Measurements from ENCODE around the gene INAFM2. TPM values are rescaled to one million over a fixed set of nuclear protein-coding genes. Genes with fewer than 3 reads are reported as not detected.

INAFM2 gene
- total and polyA plus RNA-seq, 2 experiments from 2014 or later = 18.1 to 32.7 TPM

DNA sequence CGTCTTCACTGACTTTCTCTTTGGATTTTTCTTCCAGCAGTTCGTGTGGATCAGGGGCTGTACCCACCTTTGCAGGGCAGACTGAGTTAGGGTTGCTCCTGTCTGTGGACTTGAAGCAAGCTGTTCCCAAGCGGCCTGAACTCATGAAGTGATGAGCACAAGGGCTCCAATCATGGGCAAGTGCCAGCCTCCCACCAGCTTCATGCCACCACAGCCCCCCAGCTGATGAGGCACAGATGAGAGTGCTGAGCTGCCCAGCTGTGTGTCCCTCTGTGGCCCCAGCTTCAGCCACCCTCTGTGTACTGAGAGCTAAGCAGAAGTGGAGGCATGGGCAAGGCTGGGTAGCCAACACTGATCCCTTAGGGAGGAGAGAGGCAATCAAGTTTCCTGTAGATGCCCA is 12.5 kb upstream of the INAFM2 start:
- H3K4me1 Mint-ChIP-seq = peaks cover 31% of the 10 kb centered on the region
- Histone ChIP-seq H3K4me3 (no peak overlapping the region), H4K20me1 (replicated peaks; ENCODE audit: insufficient read depth) (no peaks in the 10 kb centered on the region), H3K36me3 (ENCODE audit: insufficient read depth) (no peaks in the 10 kb centered on the region), H3K27ac (ENCODE audit: low read depth) (no peak overlapping the region), H3K4me2 (no peak overlapping the region), H3F3A (replicated peaks; ENCODE audit: low read depth) (0 out of 2 replicates have a peak, but pooled peaks cover 5% of the 10 kb centered on the region), H3K9me2 (ENCODE audit: insufficient read depth) (0 out of 2 replicates have a peak, but pooled peaks cover 8% of the 10 kb centered on the region), H2AFZ (no peak overlapping the region), H3K79me2 (replicated peaks; ENCODE audit: insufficient read depth) (no peaks in the 10 kb centered on the region), H3K27me3 (ENCODE audit: insufficient read depth) (peaks cover 3% of the 10 kb centered on the region; the same call in 1 of the 2 replicates), H3K4me1 (ENCODE audit: insufficient read depth) (peaks cover 29% of the 10 kb centered on the region)
- ATAC-seq (no peak), DNase-seq (ENCODE audit: low spot score) (no peak)
- no peaks in the 10 kb centered on the region for H3K36me3 Mint-ChIP-seq (ENCODE audit: low read depth)
- H3K4me3 Mint-ChIP-seq = no peak overlapping the region
- TF ChIP-seq JUNB (IDR thresholded peaks at IDR 0.05; ENCODE audit: unreplicated experiment) = no peak
- no peak for TF ChIP-seq STAT1 (IDR thresholded peaks at IDR 0.05; ENCODE audit: unreplicated experiment)
- TF ChIP-seq, protein P1, sequence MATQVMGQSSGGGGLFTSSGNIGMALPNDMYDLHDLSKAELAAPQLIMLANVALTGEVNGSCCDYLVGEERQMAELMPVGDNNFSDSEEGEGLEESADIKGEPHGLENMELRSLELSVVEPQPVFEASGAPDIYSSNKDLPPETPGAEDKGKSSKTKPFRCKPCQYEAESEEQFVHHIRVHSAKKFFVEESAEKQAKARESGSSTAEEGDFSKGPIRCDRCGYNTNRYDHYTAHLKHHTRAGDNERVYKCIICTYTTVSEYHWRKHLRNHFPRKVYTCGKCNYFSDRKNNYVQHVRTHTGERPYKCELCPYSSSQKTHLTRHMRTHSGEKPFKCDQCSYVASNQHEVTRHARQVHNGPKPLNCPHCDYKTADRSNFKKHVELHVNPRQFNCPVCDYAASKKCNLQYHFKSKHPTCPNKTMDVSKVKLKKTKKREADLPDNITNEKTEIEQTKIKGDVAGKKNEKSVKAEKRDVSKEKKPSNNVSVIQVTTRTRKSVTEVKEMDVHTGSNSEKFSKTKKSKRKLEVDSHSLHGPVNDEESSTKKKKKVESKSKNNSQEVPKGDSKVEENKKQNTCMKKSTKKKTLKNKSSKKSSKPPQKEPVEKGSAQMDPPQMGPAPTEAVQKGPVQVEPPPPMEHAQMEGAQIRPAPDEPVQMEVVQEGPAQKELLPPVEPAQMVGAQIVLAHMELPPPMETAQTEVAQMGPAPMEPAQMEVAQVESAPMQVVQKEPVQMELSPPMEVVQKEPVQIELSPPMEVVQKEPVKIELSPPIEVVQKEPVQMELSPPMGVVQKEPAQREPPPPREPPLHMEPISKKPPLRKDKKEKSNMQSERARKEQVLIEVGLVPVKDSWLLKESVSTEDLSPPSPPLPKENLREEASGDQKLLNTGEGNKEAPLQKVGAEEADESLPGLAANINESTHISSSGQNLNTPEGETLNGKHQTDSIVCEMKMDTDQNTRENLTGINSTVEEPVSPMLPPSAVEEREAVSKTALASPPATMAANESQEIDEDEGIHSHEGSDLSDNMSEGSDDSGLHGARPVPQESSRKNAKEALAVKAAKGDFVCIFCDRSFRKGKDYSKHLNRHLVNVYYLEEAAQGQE (IDR thresholded peaks at IDR 0.05; ENCODE audit: unreplicated experiment) = no peak
- no peak for TF ChIP-seq ZNF331 (CRISPR knock-in tag; IDR thresholded peaks at IDR 0.05; ENCODE audit: low read depth)
- TF ChIP-seq, protein P2, sequence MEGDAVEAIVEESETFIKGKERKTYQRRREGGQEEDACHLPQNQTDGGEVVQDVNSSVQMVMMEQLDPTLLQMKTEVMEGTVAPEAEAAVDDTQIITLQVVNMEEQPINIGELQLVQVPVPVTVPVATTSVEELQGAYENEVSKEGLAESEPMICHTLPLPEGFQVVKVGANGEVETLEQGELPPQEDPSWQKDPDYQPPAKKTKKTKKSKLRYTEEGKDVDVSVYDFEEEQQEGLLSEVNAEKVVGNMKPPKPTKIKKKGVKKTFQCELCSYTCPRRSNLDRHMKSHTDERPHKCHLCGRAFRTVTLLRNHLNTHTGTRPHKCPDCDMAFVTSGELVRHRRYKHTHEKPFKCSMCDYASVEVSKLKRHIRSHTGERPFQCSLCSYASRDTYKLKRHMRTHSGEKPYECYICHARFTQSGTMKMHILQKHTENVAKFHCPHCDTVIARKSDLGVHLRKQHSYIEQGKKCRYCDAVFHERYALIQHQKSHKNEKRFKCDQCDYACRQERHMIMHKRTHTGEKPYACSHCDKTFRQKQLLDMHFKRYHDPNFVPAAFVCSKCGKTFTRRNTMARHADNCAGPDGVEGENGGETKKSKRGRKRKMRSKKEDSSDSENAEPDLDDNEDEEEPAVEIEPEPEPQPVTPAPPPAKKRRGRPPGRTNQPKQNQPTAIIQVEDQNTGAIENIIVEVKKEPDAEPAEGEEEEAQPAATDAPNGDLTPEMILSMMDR (conservative IDR thresholded peaks at IDR 0.05; ENCODE audit: low read depth in 2 of 2) = no peak
- TF ChIP-seq EZH2phosphoT487 (IDR thresholded peaks at IDR 0.05; ENCODE audit: unreplicated experiment) = no peak
- no peak for TF ChIP-seq NANOG (IDR thresholded peaks at IDR 0.05; ENCODE audit: borderline replicate concordance)
- TF ChIP-seq, protein P3, sequence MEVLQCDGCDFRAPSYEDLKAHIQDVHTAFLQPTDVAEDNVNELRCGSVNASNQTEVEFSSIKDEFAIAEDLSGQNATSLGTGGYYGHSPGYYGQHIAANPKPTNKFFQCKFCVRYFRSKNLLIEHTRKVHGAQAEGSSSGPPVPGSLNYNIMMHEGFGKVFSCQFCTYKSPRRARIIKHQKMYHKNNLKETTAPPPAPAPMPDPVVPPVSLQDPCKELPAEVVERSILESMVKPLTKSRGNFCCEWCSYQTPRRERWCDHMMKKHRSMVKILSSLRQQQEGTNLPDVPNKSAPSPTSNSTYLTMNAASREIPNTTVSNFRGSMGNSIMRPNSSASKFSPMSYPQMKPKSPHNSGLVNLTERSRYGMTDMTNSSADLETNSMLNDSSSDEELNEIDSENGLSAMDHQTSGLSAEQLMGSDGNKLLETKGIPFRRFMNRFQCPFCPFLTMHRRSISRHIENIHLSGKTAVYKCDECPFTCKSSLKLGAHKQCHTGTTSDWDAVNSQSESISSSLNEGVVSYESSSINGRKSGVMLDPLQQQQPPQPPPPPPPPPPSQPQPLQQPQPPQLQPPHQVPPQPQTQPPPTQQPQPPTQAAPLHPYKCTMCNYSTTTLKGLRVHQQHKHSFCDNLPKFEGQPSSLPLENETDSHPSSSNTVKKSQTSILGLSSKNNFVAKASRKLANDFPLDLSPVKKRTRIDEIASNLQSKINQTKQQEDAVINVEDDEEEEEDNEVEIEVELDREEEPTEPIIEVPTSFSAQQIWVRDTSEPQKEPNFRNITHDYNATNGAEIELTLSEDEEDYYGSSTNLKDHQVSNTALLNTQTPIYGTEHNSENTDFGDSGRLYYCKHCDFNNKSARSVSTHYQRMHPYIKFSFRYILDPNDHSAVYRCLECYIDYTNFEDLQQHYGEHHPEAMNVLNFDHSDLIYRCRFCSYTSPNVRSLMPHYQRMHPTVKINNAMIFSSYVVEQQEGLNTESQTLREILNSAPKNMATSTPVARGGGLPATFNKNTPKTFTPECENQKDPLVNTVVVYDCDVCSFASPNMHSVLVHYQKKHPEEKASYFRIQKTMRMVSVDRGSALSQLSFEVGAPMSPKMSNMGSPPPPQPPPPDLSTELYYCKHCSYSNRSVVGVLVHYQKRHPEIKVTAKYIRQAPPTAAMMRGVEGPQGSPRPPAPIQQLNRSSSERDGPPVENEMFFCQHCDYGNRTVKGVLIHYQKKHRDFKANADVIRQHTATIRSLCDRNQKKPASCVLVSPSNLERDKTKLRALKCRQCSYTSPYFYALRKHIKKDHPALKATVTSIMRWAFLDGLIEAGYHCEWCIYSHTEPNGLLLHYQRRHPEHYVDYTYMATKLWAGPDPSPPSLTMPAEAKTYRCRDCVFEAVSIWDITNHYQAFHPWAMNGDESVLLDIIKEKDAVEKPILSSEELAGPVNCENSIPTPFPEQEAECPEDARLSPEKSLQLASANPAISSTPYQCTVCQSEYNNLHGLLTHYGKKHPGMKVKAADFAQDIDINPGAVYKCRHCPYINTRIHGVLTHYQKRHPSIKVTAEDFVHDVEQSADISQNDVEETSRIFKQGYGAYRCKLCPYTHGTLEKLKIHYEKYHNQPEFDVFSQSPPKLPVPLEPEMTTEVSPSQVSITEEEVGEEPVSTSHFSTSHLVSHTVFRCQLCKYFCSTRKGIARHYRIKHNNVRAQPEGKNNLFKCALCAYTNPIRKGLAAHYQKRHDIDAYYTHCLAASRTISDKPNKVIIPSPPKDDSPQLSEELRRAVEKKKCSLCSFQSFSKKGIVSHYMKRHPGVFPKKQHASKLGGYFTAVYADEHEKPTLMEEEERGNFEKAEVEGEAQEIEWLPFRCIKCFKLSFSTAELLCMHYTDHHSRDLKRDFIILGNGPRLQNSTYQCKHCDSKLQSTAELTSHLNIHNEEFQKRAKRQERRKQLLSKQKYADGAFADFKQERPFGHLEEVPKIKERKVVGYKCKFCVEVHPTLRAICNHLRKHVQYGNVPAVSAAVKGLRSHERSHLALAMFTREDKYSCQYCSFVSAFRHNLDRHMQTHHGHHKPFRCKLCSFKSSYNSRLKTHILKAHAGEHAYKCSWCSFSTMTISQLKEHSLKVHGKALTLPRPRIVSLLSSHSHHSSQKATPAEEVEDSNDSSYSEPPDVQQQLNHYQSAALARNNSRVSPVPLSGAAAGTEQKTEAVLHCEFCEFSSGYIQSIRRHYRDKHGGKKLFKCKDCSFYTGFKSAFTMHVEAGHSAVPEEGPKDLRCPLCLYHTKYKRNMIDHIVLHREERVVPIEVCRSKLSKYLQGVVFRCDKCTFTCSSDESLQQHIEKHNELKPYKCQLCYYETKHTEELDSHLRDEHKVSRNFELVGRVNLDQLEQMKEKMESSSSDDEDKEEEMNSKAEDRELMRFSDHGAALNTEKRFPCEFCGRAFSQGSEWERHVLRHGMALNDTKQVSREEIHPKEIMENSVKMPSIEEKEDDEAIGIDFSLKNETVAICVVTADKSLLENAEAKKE (CRISPR knock-in tag; IDR thresholded peaks at IDR 0.05) = no peak
- TF ChIP-seq ZNF114 (CRISPR knock-in tag; IDR thresholded peaks at IDR 0.05) = no peak
- TF ChIP-seq, protein P4, sequence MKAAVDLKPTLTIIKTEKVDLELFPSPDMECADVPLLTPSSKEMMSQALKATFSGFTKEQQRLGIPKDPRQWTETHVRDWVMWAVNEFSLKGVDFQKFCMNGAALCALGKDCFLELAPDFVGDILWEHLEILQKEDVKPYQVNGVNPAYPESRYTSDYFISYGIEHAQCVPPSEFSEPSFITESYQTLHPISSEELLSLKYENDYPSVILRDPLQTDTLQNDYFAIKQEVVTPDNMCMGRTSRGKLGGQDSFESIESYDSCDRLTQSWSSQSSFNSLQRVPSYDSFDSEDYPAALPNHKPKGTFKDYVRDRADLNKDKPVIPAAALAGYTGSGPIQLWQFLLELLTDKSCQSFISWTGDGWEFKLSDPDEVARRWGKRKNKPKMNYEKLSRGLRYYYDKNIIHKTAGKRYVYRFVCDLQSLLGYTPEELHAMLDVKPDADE (IDR thresholded peaks at IDR 0.05) = no peak
- no peak for TF ChIP-seq EZH2 (IDR thresholded peaks at IDR 0.05; ENCODE audit: low read depth, unreplicated experiment)
- no peak for TF ChIP-seq CREB1 (CRISPR knock-in tag; IDR thresholded peaks at IDR 0.05; ENCODE audit: low read depth)
- no peak for TF ChIP-seq POLR2AphosphoS5 (IDR thresholded peaks at IDR 0.05; ENCODE audit: low read depth)
- no peak overlapping the region for H3K27ac Mint-ChIP-seq
- no peaks in the 10 kb centered on the region for H3K9me3 Mint-ChIP-seq
- peaks cover 10% of the 10 kb centered on the region for H3K27me3 Mint-ChIP-seq (ENCODE audit: insufficient read depth, low read depth, poor library complexity)

Data from GM23338 (cell line).